Erythroblast (primary cell): Measurements from ENCODE around the gene CBLB.

Experiments
- GATA1 ChIP-seq: IDR thresholded peaks from 2 replicates; pipeline ENCODE4 v1.6.1; 2011; ENCODE audit warnings: low read depth, mild to moderate bottlenecking, control low read depth, low read length, moderate library complexity
- POLR2A ChIP-seq: IDR thresholded peaks from 2 replicates; pipeline ENCODE4 v1.6.1; 2011; ENCODE audit warnings: mild to moderate bottlenecking, low read length

GRCh38 chr3:105837947-105838346 is 30.9 kb downstream of the CBLB start:
- TF ChIP-seq POLR2A (no peak), GATA1 (no peak)
